GM23338 (cell line): ENCODE results near the gene MOXD1.
A peak's percentile ranks its signal among the peaks of the same experiment; 100 is the strongest.

Experiments
- CREB1 ChIP-seq: fragments of 250-450 bp; sonication (Bioruptor Pico); IDR thresholded peaks from 2 replicates; pipeline ENCODE4 v1.5.0; 2020; ENCODE audit warnings: low read depth, mild to moderate bottlenecking, moderate library complexity
- EZH2 ChIP-seq: fragments of 200-600 bp; sonication (generic); IDR thresholded peaks from one replicate; pipeline ENCODE4 v1.8.0; 2017; ENCODE audit warnings: antibody characterized with exemption, mild to moderate bottlenecking, low read depth; ENCODE audit not compliant: unreplicated experiment
- EZH2phosphoT487 ChIP-seq: fragments of 200-600 bp; sonication (generic); IDR thresholded peaks from one replicate; pipeline ENCODE4 v1.8.1; 2018; ENCODE audit warnings: antibody characterized with exemption; ENCODE audit not compliant: unreplicated experiment
- JUNB ChIP-seq: IDR thresholded peaks from one replicate; pipeline ENCODE4 v1.6.1; 2016; ENCODE audit warnings: antibody characterized with exemption; ENCODE audit not compliant: unreplicated experiment
- POLR2AphosphoS5 ChIP-seq: IDR thresholded peaks from 2 replicates; pipeline ENCODE4 v1.6.1; 2016; ENCODE audit warnings: antibody characterized with exemption, low read depth
- REST ChIP-seq: IDR thresholded peaks from one replicate; pipeline ENCODE4 v1.6.1; 2018; ENCODE audit warnings: antibody characterized with exemption; ENCODE audit not compliant: unreplicated experiment
- ZNF331 ChIP-seq: fragments of 250-450 bp; sonication (Bioruptor Pico); IDR thresholded peaks from 2 replicates; pipeline ENCODE4 v1.5.0; 2020; ENCODE audit warnings: low read depth, mild to moderate bottlenecking, moderate library complexity
- TF ChIP-seq, protein P1 (sequence below), 2 experiments: fragments of 200-600 bp in 1 of 2; sonication (generic) in 1 of 2; conservative IDR thresholded peaks; 2 replicates each; pipeline versions ENCODE4 v1.5.1 to v1.6.1; 2016 to 2017; ENCODE audit warnings: antibody characterized with exemption in 2 of 2, low read depth in 2 of 2, mild to moderate bottlenecking in 2 of 2, moderate library complexity in 1 of 2

GRCh38 chr6:132279592-132280139 lies 121.6 kb downstream of the MOXD1 start:
- TF ChIP-seq, protein P1, sequence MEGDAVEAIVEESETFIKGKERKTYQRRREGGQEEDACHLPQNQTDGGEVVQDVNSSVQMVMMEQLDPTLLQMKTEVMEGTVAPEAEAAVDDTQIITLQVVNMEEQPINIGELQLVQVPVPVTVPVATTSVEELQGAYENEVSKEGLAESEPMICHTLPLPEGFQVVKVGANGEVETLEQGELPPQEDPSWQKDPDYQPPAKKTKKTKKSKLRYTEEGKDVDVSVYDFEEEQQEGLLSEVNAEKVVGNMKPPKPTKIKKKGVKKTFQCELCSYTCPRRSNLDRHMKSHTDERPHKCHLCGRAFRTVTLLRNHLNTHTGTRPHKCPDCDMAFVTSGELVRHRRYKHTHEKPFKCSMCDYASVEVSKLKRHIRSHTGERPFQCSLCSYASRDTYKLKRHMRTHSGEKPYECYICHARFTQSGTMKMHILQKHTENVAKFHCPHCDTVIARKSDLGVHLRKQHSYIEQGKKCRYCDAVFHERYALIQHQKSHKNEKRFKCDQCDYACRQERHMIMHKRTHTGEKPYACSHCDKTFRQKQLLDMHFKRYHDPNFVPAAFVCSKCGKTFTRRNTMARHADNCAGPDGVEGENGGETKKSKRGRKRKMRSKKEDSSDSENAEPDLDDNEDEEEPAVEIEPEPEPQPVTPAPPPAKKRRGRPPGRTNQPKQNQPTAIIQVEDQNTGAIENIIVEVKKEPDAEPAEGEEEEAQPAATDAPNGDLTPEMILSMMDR (conservative IDR thresholded peaks at IDR 0.05; ENCODE audit: low read depth in 2 of 2): peak; percentile 77 to 100
- TF ChIP-seq EZH2 (no peak), POLR2AphosphoS5 (no peak), CREB1 (no peak), ZNF331 (CRISPR knock-in tag) (no peak), EZH2phosphoT487 (no peak), JUNB (no peak), REST (no peak)
